Hepatocyte (in vitro differentiated cells): ENCODE data around the gene ATP8B3.

Experiments
- CTCF ChIP-seq: fragments of 200-600 bp; sonication (generic); IDR thresholded peaks from 2 replicates; pipeline ENCODE4 v1.5.1; 2016; ENCODE audit warnings: antibody characterized with exemption, mild to moderate bottlenecking; ENCODE audit not compliant: poor library complexity
- EZH2 ChIP-seq: fragments of 200-600 bp; sonication (generic); IDR thresholded peaks from 2 replicates; pipeline ENCODE4 v1.6.1; 2016; ENCODE audit warnings: antibody characterized with exemption, mild to moderate bottlenecking, borderline replicate concordance
- EZH2phosphoT487 ChIP-seq: fragments of 200-600 bp; sonication (generic); IDR thresholded peaks from one replicate; pipeline ENCODE4 v1.6.1; 2018; ENCODE audit warnings: antibody characterized with exemption, mild to moderate bottlenecking, low read depth, moderate library complexity; ENCODE audit not compliant: unreplicated experiment, severe bottlenecking

GRCh38 chr19:1845125-1845515 is 33.0 kb upstream of the ATP8B3 start:
- TF ChIP-seq CTCF (no peak), EZH2 (no peak), EZH2phosphoT487 (no peak)
